SH-SY5Y (cell line): ENCODE data around the gene CACUL1.
A peak's percentile ranks its signal among the peaks of the same experiment; 100 is the strongest.

Source experiments
- GATA2 ChIP-seq: IDR thresholded peaks from 2 replicates; pipeline ENCODE4 v1.6.1; 2011; ENCODE audit warnings: mild to moderate bottlenecking, low read depth, low read length
- GATA3 ChIP-seq: IDR thresholded peaks from 2 replicates; pipeline ENCODE4 v1.6.1; 2011; ENCODE audit warnings: low read depth, mild to moderate bottlenecking, low read length, moderate library complexity

The CACUL1 gene

DNA sequence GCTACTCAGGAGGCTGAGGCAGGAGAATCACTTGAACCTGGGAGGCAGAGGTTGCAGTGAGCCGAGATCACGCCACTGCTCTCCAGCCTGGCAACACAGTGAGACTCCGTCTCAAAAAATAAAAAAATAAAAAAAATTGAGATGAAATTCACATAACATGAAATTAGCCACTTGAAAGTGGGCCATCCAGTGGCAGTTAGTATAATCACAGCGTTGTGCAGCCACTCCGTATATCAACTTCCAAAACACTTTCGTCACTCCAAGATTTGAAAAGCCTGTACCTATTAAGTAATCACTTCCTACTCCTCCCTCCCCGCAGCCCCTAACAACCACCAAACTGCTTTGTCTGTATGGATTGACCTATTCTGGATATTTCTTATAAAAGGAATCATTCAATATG, 20.7 kb upstream of the CACUL1 start:
- TF ChIP-seq GATA3: no peak
- TF ChIP-seq GATA2: no peak

DNA sequence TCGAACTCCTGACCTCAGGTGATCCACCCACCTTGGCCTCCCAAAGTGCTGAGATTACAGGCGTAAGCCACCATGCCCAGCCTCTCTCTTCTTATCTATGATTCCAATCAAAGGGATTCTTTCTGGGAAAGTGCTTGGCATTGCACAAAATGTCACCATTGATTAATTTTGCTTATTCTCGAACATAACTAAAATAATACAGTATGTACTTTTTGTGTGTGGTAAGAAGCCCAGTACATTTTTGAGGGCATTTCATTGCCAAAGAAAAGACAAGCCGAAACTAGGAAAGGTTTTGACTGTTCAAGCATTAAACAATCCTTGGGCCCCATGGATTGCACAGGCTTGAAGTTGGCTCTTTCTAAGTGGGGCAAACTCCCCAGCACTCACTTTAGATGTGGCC, 18.3 kb upstream of the CACUL1 start:
- TF ChIP-seq GATA2 (no peak), GATA3 (no peak)

DNA sequence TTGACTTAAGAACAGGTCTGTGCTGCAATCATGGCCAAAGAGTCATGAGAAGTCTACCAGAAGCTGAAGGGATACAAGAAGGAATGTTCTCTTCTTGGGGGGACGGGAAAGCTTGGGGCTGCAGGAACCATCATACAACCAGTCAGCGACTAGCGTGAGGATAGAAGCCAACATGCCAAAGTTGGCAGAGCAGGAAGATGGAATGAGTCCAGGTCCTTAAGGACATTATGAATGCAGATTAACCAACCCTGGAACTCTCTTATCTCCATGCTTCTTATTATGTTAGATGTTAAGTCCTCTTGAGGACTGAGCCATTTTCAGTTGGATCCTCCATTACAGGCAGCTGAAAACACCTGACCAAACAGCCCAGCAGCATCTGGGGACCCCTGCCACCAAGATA, 17.2 kb upstream of the CACUL1 start:
- TF ChIP-seq GATA3 (no peak), GATA2 (no peak)

DNA sequence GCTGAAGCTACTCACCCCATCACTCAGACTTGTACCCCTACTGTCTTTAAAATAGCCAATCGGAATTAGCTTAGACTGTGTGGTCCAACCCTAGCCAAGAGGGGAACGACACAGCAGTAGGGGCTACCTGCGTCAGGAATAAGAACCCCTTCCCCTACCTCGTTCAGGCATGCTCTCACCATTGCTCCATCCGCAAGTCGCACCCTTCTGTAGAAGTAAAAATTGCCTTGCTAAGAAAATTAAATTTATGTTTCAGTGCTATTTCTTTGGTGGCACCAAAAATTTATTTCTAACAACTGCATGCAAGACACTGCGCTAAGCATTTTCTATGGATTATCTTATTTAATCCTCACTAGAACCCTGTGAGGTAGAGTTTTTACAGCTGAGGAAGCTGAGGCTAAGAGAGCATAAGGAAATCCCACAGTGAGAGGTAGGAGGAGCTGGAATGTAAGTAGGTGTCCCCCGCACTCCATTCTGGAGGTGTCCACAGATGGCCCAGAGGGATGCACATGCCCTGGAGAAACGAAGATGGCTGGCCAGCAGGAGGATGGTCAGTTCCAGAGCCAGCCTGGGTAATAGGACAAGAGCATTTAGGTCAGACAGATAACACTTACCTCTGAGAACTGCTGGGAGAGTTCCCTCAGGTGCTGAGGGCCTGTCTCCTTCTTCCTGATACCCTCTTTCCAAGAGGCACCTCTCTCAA, 15.3 kb upstream of the CACUL1 start:
- TF ChIP-seq GATA2 (no peak), GATA3 (no peak)

DNA sequence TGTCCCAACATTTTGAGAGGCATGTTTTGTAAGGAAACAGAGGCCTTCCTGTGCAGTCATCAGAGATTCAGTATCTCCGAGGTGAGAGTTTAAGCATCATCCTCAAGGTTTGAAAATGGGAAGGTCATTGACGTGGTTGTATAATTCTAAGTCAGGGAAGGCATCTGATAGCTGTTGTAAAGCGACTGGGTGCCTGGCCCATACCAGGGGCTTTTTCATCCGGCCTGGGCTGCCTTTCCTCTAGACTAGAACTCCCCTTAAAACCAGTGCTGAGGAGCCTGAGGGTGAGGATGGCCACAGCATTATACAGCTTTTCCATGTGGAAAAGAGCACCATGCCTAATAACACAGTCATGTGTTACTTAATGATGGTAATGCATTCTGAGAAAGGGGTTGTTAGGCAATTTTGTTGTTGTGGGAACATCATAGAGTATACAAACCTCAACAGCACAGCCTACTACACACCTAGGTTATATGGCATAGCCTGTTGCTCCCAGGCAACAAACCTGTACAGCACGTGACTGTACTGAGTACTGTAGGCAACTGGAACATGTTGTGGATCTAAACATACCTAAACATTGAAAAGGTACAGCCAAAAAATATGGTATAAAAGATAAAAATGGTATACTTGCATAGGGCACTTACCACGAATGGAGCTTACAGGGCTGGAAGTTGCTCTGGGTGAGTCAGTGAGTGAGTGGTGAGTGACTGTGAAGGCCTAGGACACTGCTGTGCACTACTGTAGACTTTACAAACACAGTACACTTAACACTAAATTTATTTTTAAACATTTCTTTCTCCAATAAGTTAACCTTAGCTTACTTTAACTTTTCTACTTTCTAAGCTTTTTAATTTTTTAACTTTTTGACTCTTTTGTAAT, 13.5 kb upstream of the CACUL1 start:
- TF ChIP-seq GATA3 (no peak), GATA2 (no peak)

DNA sequence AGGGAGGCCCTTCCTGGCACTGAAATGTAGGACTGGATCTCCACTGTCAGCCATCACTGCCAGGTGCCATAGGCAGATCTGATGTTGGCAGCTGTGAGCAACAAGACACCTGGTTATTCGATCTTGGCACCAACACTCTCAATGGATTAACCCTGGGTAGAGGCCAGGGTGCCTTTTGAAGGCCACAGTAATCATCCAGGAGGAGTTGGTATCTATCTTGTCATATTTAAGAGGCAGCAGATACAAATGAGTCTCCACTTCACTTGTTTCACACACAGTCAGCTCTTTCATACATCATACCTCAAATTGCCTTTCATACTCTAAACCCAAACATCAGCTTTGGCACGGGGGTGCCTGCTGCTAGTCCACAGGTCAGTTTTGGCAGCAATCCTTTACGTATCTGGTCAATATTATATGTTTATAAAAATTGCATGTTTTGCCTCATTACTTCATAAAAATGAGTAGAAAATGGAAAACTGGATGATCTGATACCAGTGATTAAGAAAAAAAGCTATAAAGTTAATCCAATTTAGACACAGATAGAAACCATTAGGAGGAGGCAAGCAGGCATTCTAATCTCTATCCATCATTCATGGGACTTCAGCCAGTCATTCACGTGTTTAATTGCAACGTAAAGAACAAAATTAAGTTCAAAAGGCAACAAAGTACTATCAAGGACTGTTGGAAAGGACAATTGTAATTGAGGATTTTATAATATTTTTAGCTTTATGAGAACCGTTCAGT, 12.7 kb upstream of the CACUL1 start:
- TF ChIP-seq GATA3 (peak; percentile 85), GATA2 (peak; percentile 42; the same call in 1 of the 2 replicates)

DNA sequence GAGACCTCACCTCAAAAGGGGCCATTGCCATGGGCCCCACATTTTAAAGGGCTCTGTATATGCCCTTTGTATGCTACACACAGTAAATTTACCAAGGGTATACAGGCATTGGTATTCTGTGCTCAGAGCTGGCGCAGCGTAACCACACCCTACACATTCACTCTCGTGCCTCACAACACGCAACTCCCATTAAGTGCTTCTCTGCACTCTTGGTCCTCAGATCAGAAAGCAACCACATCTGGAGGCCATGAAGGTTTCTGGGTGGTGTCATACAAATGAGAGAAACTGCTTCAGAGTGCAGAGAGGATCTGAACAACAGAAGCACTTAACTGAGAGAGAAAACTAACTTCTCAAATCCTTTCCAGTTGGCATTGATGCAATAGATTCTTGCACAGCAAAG, 9.4 kb upstream of the CACUL1 start:
- no peak for TF ChIP-seq GATA3
- TF ChIP-seq GATA2: no peak

DNA sequence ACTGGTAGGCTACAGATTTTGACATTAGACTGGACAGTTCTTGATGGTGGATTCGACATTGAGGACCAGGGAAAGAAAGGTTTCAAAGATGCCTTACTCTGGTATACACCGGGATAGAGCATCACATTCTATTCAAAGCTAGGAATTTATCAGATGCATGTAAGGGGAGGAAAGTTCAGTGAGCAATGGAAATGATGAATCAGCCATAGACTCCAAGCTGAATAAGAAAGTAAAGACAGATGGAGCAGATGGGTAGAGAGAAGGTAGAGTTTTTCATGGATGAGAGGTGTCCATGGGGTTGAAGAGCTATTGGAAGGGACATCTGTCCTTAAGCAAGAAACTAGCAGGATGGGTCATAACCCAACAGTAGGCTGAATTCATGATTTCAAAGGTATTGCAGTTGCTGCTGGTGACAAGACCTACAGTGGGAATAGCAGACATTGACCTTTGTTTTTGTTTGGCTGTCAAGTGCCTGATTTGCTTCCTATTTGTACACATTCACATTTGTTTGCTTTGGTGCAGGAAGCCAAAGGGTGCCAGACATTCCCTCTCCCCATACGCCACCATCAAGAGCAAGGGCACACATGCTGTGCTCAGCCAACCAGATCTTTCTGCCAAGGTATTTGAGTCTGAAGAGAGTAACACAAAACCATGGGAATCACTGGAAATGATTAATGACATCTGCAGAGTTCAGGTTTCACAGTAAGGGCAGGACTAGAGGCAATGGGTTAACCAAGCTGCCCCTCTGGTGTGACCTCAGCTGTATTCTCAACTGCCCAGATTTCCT, 8.6 kb upstream of the CACUL1 start:
- TF ChIP-seq GATA3 (no peak), GATA2 (no peak)

DNA sequence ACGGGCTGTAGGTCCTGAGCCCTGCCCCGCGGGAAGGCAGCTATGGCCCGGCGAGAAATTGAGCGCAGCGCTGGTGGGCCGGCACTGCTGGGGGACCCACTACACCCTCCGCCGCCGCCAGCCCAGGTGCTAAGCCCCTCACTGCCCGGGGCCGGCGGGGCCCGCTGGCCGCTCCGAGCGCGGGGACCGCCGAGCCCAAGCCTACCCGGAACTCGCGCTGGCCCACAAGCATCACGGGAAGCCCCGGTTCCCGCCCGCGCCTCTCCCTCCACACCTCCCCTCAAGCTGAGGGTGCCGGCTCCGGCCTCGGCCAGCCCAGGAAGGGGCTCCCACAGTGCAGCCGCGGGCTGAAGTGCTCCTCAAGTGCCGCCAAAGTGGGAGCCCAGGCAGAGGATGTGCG, 5.5 kb upstream of the CACUL1 start:
- no peak for TF ChIP-seq GATA3
- TF ChIP-seq GATA2: no peak

DNA sequence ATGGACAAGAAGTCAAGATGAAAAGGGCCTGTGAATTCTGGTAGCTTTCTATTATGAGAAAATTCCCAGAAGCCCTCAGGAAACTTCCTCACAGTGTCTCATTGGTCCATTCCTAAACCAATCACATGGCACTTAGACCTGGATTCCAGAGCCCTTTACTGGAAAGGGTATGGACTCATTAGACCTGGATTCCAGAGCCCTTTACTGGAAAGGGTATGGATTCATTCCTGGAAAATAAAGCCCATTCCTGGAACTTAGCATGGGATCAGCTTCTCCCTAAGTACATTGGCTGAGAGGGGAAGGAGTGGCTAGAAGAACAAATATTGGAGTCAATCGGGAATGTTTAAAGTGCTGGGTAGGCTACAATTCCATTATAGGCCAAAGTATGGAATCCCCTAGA, 3.7 kb upstream of the CACUL1 start:
- TF ChIP-seq GATA3: no peak
- TF ChIP-seq GATA2: no peak

DNA sequence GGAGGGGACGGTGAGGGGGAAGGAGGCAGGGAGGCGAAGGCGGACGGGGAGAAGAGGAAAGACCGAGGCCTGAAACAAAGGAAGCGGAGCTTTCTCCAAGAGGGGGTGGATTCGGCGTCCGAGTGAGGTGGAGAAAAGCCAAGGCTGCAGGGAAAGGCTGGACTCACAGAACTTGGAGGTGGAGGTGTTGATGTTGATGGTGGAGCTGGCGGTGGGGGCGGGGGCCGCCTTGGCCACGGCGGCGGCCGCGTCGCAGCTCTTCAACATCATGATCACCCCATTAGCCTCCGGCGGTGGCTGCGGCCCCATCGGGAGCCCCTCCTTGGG, 578 bp downstream of the CACUL1 start:
- TF ChIP-seq GATA2 (no peak), GATA3 (no peak)

DNA sequence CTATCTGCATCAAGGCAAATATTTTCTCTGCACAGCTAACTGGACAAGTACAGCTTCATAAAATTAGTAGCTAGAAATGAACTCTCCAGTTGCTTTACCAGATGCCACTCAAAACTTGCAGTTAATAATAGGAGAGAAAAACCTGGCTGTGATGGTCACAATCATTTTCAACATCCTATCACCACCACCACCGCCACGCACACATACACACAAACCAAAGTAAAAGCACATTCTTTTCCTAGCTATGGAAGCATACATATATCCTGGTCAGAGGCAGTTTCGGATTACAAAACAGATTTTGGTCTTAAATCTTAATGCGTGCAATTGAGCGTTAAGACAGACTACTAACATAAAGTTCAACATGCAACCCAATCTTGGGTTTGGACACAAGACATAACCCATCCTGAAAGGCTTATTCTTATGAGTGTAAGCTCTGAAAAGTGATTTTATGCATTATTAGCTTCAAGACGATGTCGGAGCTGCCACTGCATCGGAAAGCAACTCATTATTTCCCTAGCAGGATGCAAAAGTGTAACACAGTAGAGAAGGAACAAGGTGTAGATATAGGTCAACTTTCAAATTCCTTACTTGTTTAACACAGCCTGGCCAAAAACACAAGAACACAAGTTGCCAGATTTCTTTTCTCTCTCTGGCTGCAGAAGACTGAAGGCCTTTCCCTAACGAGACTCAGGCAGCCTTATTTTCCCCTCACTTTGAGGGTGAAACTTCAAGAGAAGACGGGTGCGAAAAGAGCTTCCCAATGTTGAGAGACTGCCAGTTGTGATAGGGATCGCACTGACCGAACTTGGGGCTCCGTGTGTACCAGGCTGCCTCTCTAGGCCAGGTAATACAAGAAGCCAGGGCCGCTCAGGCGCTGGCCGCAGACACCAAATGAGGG, 1.2 kb downstream of the CACUL1 start:
- TF ChIP-seq GATA2: peak; percentile 20; the same call in 1 of the 2 replicates
- TF ChIP-seq GATA3: no peak

DNA sequence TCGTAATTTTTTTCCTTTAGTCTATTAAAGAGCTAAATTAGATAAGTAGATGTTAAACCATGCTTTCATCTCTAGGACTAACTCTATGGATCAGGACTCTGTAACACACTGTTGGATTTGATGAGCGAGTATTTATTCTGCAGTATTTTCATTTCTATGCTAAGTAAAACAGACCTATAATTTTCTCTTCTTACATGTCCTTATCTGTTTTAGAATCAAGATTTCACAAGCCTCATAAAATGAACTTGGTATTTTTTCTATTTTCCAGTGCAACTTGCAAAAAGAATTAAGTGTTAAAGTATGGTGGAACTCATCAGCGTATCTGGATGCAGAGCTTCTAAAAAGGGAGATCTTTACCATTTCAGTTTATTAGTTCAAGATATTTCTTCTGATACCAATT, 2.4 kb downstream of the CACUL1 start:
- no peak for TF ChIP-seq GATA2
- 0 out of 2 replicates have a peak, but pooled peaks have one; percentile 4 for TF ChIP-seq GATA3

DNA sequence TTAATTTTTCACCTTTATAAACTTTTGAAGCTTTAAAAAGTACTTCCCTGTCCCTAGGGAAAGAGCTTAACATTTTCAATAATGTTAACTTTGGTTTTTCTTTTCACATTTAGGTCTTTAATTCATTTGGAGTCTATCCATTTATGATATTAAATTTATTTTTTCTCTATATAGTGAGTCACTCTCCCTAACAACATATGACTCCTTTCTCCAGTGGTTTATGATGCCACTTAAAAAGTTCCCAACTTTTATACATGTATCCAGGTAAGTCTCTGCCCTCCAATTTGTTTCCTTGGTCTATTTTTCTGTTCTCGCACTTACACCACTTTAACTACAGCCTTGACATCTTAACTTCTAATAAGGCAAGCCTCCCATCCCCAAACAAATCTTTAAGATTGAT, 3.5 kb downstream of the CACUL1 start:
- TF ChIP-seq GATA2 (no peak), GATA3 (no peak)
